Liver (tissue), 9 donors: Measurements from ENCODE around the gene SLC1A2. TPM values are rescaled to one million over a fixed set of nuclear protein-coding genes. Genes with fewer than 3 reads are reported as not detected.

Source experiments
- DNase-seq: peaks from one replicate; pipeline ENCODE4 v3.0.0-alpha.2; 2017; ENCODE audit warnings: low spot score
- H3K27ac ChIP-seq, 2 donors: one replicate each; pipeline ENCODE4 v1.7.0; 2013; ENCODE audit warnings: inconsistent platforms in 2 of 2, low read length in 2 of 2, control low read depth in 1 of 2, low read depth in 1 of 2, mild to moderate bottlenecking in 1 of 2
- H3K27me3 ChIP-seq, 4 donors: one replicate each; pipeline versions ENCODE4 v1.6.1 to v1.7.0; 2013; ENCODE audit warnings: low read length in 3 of 4, inconsistent platforms in 1 of 4, mild to moderate bottlenecking in 1 of 4, moderate library complexity in 1 of 4; ENCODE audit not compliant: control insufficient read depth in 4 of 4, insufficient read depth in 4 of 4
- H3K36me3 ChIP-seq, 4 donors: one replicate each; pipeline versions ENCODE4 v1.6.1 to v1.7.0; 2013; ENCODE audit warnings: low read length in 3 of 4, mild to moderate bottlenecking in 3 of 4, low read depth in 1 of 4, moderate library complexity in 1 of 4; ENCODE audit not compliant: control insufficient read depth in 4 of 4, insufficient read depth in 3 of 4
- H3K4me1 ChIP-seq, 4 donors: one replicate each; pipeline versions ENCODE4 v1.6.1 to v1.7.0; 2013; ENCODE audit warnings: low read length in 3 of 4, mild to moderate bottlenecking in 3 of 4, moderate library complexity in 1 of 4; ENCODE audit not compliant: control insufficient read depth in 4 of 4, insufficient read depth in 4 of 4
- H3K4me3 ChIP-seq, 3 donors: one replicate each; pipeline versions ENCODE4 v1.6.1 to v1.7.0; 2013; ENCODE audit warnings: low read length in 3 of 3, control low read depth in 1 of 3, low read depth in 1 of 3, mild to moderate bottlenecking in 1 of 3
- H3K9ac ChIP-seq, 2 donors: one replicate each; pipeline ENCODE4 v1.7.0; 2013; ENCODE audit warnings: low read length in 2 of 2, mild to moderate bottlenecking in 2 of 2, moderate library complexity in 2 of 2, control low read depth in 1 of 2, low read depth in 1 of 2
- H3K9me3 ChIP-seq, 4 donors: one replicate each; pipeline versions ENCODE4 v1.6.1 to v1.7.0; 2013; ENCODE audit warnings: low read length in 3 of 4; ENCODE audit not compliant: control insufficient read depth in 4 of 4
- ATF3 ChIP-seq: IDR thresholded peaks from 2 replicates; pipeline ENCODE4 v1.6.1; 2016; ENCODE audit warnings: antibody characterized with exemption
- CTCF ChIP-seq: fragments of 150-350 bp; IDR thresholded peaks from 2 replicates; pipeline ENCODE4 v1.5.1; 2017; ENCODE audit warnings: improper control_type of control experiment, low read depth, low read length; ENCODE audit not compliant: missing input control
- GABPA ChIP-seq, 2 donors: IDR thresholded peaks in 1 of 2; conservative IDR thresholded peaks in 1 of 2; 2 replicates each; pipeline ENCODE4 v1.6.1; 2016; ENCODE audit warnings: antibody characterized with exemption in 2 of 2, mild to moderate bottlenecking in 1 of 2, moderate library complexity in 1 of 2
- HNF4A ChIP-seq, 2 donors: conservative IDR thresholded peaks; 2 replicates each; pipeline ENCODE4 v1.6.1; 2016; ENCODE audit warnings: antibody characterized with exemption in 2 of 2, mild to moderate bottlenecking in 2 of 2
- HNF4G ChIP-seq: IDR thresholded peaks from 2 replicates; pipeline ENCODE4 v1.6.1; 2016; ENCODE audit warnings: antibody characterized with exemption
- REST ChIP-seq: IDR thresholded peaks from 2 replicates; pipeline ENCODE4 v1.6.1; 2016; ENCODE audit warnings: antibody characterized with exemption, mild to moderate bottlenecking
- RXRA ChIP-seq, 2 donors: IDR thresholded peaks; 2 replicates each; pipeline ENCODE4 v1.6.1; 2017 to 2018; ENCODE audit warnings: antibody characterized with exemption in 2 of 2, mild to moderate bottlenecking in 1 of 2
- SP1 ChIP-seq: IDR thresholded peaks from 2 replicates; pipeline ENCODE4 v1.6.1; 2018; ENCODE audit warnings: antibody characterized with exemption, mild to moderate bottlenecking
- TAF1 ChIP-seq: conservative IDR thresholded peaks from 2 replicates; pipeline ENCODE4 v1.6.1; 2016; ENCODE audit warnings: antibody characterized with exemption, mild to moderate bottlenecking
- YY1 ChIP-seq: IDR thresholded peaks from 2 replicates; pipeline ENCODE4 v1.6.1; 2016; ENCODE audit warnings: antibody characterized with exemption, mild to moderate bottlenecking
- ZBTB33 ChIP-seq: IDR thresholded peaks from 2 replicates; pipeline ENCODE4 v1.6.1; 2016; ENCODE audit warnings: antibody characterized with exemption
- WGBS: extraction: QIAGEN DNeasy Blood & Tissue Kit; methylation state at CpG from one replicate; pipeline ENCODE4 v1.1.7; 2013; 5-methylcytosine and 5-hydroxymethylcytosine counted together
- polyA plus RNA-seq, 2 donors: library from polyadenylated mRNA; stranded (reverse) in 1 of 2; unstranded in 1 of 2; fragments of 200-250 nt in 1 of 2; fragments of >200 nt in 1 of 2; fragmentation: Nextera tagmentation in 1 of 2; extraction: Ambion mirVana in 1 of 2; gene quantifications; one replicate each; pipeline versions ENCODE4 v1.2.1 to v1.2.3, GENCODE V29; 2013 to 2015
- total RNA-seq, 2 donors: library from RNA; depleted of rRNA; stranded (reverse); fragments of >200 nt; gene quantifications; one replicate each; pipeline ENCODE4 v1.2.3, GENCODE V29; 2014
- donor health status: healthy.
- donor health status: healthy.
- donor health status: healthy.
- donor health status: healthy.
- donor health status: healthy.

SLC1A2 gene
- total and polyA plus RNA-seq, 4 donors, result 6.4 to 19.5 (median 13.5) TPM

DNA sequence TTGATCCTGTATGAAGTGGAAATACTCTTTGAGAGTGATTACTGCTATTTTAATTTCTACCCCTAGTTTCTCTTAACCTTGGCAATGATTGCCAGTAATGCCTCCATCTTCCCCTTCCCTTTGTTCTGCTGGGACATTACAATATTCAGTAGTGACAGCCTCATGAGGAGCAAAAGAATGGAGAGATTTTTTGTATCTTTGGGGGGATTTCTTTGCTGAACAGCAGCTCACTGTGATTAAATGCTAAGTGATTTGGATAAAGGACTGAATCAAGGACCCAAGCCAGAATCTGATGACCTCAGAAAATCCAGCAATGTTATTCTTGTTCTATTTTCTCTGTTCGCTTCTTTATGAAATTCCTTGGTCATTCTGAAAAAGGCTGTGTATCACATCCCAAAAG lies 7.0 kb upstream of the SLC1A2 start:
- H3K4me3 ChIP-seq, result no peak overlapping the region
- WGBS, result 90% methylated on average over 1 of the region's 1 CpG
- no peak overlapping the region for H3K27ac ChIP-seq
- TF ChIP-seq TAF1, result no peak
- no peak for TF ChIP-seq CTCF
- TF ChIP-seq ZBTB33, result no peak
- TF ChIP-seq ATF3, result no peak
- TF ChIP-seq SP1, result no peak
- no peak for TF ChIP-seq GABPA (IDR thresholded peaks at IDR 0.05 in 1 of 2, conservative IDR thresholded peaks at IDR 0.05 in 1 of 2)
- TF ChIP-seq REST, result no peak
- no peak for TF ChIP-seq RXRA (IDR thresholded peaks at IDR 0.05)
- TF ChIP-seq YY1, result no peak
- TF ChIP-seq HNF4A (conservative IDR thresholded peaks at IDR 0.05), result no peak
- peaks cover 0 to 9% (median 3%) of the 10 kb centered on the region in 4 donors for H3K27me3 ChIP-seq
- no peak for DNase-seq
- H3K36me3 ChIP-seq, result no peaks in the 10 kb centered on the region
- H3K9ac ChIP-seq, result no peak overlapping the region
- no peaks in the 10 kb centered on the region for H3K4me1 ChIP-seq
- H3K9me3 ChIP-seq, result no peaks in the 10 kb centered on the region

GRCh38 chr11:35425603-35426212 lies 6.3 kb upstream of the SLC1A2 start:
- H3K4me1 ChIP-seq, result no peaks in the 10 kb centered on the region
- WGBS, result 64% methylated on average over 4 of the region's 4 CpGs
- H3K9me3 ChIP-seq, result no peaks in the 10 kb centered on the region
- H3K4me3 ChIP-seq, result no peak overlapping the region
- H3K36me3 ChIP-seq, result no peaks in the 10 kb centered on the region
- peaks cover 0 to 12% (median 6%) of the 10 kb centered on the region in 4 donors for H3K27me3 ChIP-seq
- H3K9ac ChIP-seq, result no peak overlapping the region
- DNase-seq, result no peak
- no peak overlapping the region for H3K27ac ChIP-seq
- TF ChIP-seq HNF4G, result no peak
- no peak for TF ChIP-seq YY1
- no peak for TF ChIP-seq ATF3
- no peak for TF ChIP-seq RXRA (IDR thresholded peaks at IDR 0.05)
